ENCODE measurements around the gene SRC. TPM values are rescaled to one million over a fixed set of nuclear protein-coding genes. Genes with fewer than 3 reads are reported as not detected.

The SRC gene
- polyA plus RNA-seq, 1 donor (not counting 4 experiments of a cell fraction or from before 2014, with no cell fraction given) = 22.8 TPM

DNA sequence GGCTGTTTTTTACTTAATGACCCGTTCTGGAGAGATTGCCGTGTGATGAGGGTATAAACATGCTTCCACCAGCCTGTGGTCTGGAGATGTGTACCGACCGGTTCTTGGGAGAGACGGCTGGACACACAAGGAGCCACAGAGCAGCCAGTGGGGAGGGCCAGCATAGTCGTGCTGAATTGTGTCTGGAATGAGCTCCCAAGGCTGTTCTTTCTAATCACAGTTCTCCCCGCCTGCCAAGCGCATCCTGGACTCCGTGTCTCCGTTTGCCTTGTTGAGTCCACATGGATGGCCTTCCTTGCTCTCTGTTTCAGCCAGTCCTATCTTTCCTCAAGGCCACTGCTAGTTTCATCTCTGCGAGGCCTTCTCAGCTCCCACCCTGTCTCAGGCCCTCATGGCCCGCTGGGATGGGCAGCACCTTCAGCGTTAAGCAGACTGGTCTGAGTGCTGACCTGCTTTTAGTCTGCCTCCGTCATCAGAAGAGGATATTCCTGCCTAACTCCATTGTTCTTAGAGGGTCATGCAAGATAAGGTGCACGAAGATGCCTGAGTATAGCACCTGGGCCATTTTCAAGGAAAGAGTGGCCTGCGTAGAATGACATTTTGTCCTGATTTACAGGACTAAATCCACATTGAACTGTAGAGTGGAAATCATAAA, 35.9 kb upstream of the SRC start:
- no peak overlapping the region for H2AFZ ChIP-seq (ENCODE audit: control insufficient read depth, low read length)
- H3K36me3 ChIP-seq (ENCODE audit: control insufficient read depth in 2 of 2, extremely low read depth in 1 of 2, insufficient read depth in 2 of 2, low read length in 2 of 2) = peaks cover 10 to 14% of the 10 kb centered on the region in 2 experiments
- no peak overlapping the region for H3K4me3 ChIP-seq (ENCODE audit: control insufficient read depth in 2 of 3, extremely low read depth in 1 of 3, insufficient read depth in 2 of 3, low read depth in 1 of 3, low read length in 3 of 3)
- no peaks in the 10 kb centered on the region for H4K20me1 ChIP-seq (ENCODE audit: control insufficient read depth, extremely low read depth, insufficient read depth, low read length)
- no peak for FAIRE-seq
- peaks cover 14% of the 10 kb centered on the region for H3K79me2 ChIP-seq (ENCODE audit: control insufficient read depth, insufficient read depth, low read length)
- no peak overlapping the region for H3K27ac ChIP-seq (ENCODE audit: control insufficient read depth, insufficient read depth, low read length)
- H3K4me2 ChIP-seq (ENCODE audit: control insufficient read depth, extremely low read depth, insufficient read depth, low read depth, low read length) = no peak overlapping the region
- H3K9me1 ChIP-seq (ENCODE audit: control insufficient read depth, extremely low read depth, insufficient read depth, low read length) = no peaks in the 10 kb centered on the region
- TF ChIP-seq, protein P1, sequence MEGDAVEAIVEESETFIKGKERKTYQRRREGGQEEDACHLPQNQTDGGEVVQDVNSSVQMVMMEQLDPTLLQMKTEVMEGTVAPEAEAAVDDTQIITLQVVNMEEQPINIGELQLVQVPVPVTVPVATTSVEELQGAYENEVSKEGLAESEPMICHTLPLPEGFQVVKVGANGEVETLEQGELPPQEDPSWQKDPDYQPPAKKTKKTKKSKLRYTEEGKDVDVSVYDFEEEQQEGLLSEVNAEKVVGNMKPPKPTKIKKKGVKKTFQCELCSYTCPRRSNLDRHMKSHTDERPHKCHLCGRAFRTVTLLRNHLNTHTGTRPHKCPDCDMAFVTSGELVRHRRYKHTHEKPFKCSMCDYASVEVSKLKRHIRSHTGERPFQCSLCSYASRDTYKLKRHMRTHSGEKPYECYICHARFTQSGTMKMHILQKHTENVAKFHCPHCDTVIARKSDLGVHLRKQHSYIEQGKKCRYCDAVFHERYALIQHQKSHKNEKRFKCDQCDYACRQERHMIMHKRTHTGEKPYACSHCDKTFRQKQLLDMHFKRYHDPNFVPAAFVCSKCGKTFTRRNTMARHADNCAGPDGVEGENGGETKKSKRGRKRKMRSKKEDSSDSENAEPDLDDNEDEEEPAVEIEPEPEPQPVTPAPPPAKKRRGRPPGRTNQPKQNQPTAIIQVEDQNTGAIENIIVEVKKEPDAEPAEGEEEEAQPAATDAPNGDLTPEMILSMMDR (optimal IDR thresholded peaks at IDR 0.05 in 1 of 3, IDR thresholded peaks at IDR 0.05 in 1 of 3, conservative IDR thresholded peaks at IDR 0.05 in 1 of 3; ENCODE audit: extremely low read depth in 1 of 3, insufficient read depth in 2 of 3, low read length in 3 of 3) = no peak
- TF ChIP-seq EZH2 (IDR thresholded peaks at IDR 0.05; ENCODE audit: low read length) = no peak
- no peaks in the 10 kb centered on the region for H3K9me3 ChIP-seq (ENCODE audit: control insufficient read depth, low read depth, low read length)
- no peaks in the 10 kb centered on the region for H3K27me3 ChIP-seq (ENCODE audit: control insufficient read depth, extremely low read depth, insufficient read depth, low read length)
- dilution Hi-C loops (cut with MboI; ENCODE audit: extremely low pct_ligation_motif_present, low sequenced_read_pairs) = no loop called here
- DNase-seq (ENCODE audit: low read depth, low spot score) = no peak
- peaks cover 4% of the 10 kb centered on the region for H3K4me1 ChIP-seq (ENCODE audit: control insufficient read depth, extremely low read depth, insufficient read depth, low read length)
- H3K9ac ChIP-seq (ENCODE audit: control insufficient read depth, extremely low read depth, insufficient read depth, low read length) = no peak overlapping the region

DNA sequence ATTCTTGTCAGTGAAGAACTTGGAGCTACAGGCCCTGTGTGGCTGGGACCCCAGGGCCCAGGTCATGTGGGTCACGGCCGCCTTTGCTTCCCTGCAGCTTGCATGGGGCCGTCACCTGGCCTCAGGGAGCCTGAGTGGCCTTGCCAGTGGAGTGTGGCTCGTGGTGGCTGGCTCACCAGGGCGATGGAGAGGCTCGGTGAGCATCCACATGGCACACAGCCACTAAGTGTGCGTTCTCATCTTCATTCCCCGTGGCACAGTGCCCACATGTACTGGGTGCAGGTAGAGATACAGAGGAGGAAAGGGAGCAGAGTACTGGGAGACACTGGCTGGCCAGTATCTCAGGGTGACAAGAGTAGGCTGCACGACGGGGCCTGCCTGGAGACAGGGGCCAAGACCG, 35.0 kb upstream of the SRC start:
- peaks cover 13 to 16% of the 10 kb centered on the region in 2 experiments for H3K36me3 ChIP-seq (ENCODE audit: control insufficient read depth in 2 of 2, extremely low read depth in 1 of 2, insufficient read depth in 2 of 2, low read length in 2 of 2)
- dilution Hi-C loops (cut with MboI; ENCODE audit: extremely low pct_ligation_motif_present, low sequenced_read_pairs) = no loop called here
- DNase-seq (ENCODE audit: low read depth, low spot score) = no peak

More for the DNA sequence above, 35.0 kb upstream of the SRC start:
- H3K9ac ChIP-seq (ENCODE audit: control insufficient read depth, extremely low read depth, insufficient read depth, low read length) = no peak overlapping the region
- no peaks in the 10 kb centered on the region for H3K27me3 ChIP-seq (ENCODE audit: control insufficient read depth, extremely low read depth, insufficient read depth, low read length)
- no peak for FAIRE-seq
- H3K4me2 ChIP-seq (ENCODE audit: control insufficient read depth, extremely low read depth, insufficient read depth, low read depth, low read length) = no peak overlapping the region
- H4K20me1 ChIP-seq (ENCODE audit: control insufficient read depth, extremely low read depth, insufficient read depth, low read length) = no peaks in the 10 kb centered on the region
- H3K9me1 ChIP-seq (ENCODE audit: control insufficient read depth, extremely low read depth, insufficient read depth, low read length) = no peaks in the 10 kb centered on the region
- peaks cover 14% of the 10 kb centered on the region for H3K79me2 ChIP-seq (ENCODE audit: control insufficient read depth, insufficient read depth, low read length)
- no peaks in the 10 kb centered on the region for H3K9me3 ChIP-seq (ENCODE audit: control insufficient read depth, low read depth, low read length)
- H3K4me1 ChIP-seq (ENCODE audit: control insufficient read depth, extremely low read depth, insufficient read depth, low read length) = peaks cover 4% of the 10 kb centered on the region
- no peak overlapping the region for H2AFZ ChIP-seq (ENCODE audit: control insufficient read depth, low read length)
- no peak for TF ChIP-seq EZH2 (IDR thresholded peaks at IDR 0.05; ENCODE audit: low read length)
- TF ChIP-seq, protein P1 (optimal IDR thresholded peaks at IDR 0.05 in 1 of 3, IDR thresholded peaks at IDR 0.05 in 1 of 3, conservative IDR thresholded peaks at IDR 0.05 in 1 of 3; ENCODE audit: extremely low read depth in 1 of 3, insufficient read depth in 2 of 3, low read length in 3 of 3) = no peak
- H3K27ac ChIP-seq (ENCODE audit: control insufficient read depth, insufficient read depth, low read length) = no peak overlapping the region
- no peak overlapping the region for H3K4me3 ChIP-seq (ENCODE audit: control insufficient read depth in 2 of 3, extremely low read depth in 1 of 3, insufficient read depth in 2 of 3, low read depth in 1 of 3, low read length in 3 of 3)
